GM10266 (cell line): ENCODE results near the gene AKAP8.

Experiments
- DNase-seq: peaks from one replicate; pipeline ENCODE4 v3.0.0; 2012; ENCODE audit errors: extremely low spot score
- TF ChIP-seq, protein P1 (sequence below): IDR thresholded peaks from 2 replicates; pipeline ENCODE4 v1.5.1; 2012; ENCODE audit warnings: mild to moderate bottlenecking, low read depth; ENCODE audit not compliant: control insufficient read depth, insufficient read depth; ENCODE audit errors: missing control alignments

Gene AKAP8

DNA sequence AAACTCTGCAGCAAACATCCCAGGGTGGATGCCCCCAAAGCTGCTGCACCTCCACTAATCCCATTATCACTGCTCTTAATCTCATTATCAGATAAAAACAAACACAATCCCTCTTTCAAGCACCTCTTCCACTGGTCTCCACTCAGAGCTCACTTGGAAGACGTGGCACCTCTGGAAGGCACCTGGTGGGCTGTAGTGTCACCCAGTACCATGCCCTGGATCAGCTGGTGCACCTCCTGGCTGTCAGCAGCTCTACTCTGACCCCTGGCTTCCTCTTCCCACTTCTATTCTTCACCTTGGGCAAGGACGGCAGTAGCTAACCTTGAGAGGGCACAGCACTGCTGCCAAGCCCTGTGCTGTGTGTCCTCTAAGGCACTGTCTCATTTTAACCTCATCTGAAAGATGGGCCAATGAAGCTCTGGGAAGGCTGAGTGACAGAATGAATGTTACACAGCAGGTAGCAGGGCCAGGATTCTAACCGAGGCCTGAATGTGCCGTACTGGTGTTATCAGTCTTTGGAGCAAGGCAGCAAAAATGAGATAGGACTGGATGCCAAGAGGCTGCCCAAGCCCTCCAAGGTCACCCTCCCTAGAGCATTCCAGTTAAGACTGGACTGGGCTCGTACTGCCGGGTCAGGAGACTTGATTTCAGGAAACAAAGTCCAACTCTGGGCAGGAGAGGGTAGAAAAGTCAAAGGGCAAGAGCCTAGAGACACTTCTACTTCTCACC lies 54.6 kb downstream of the AKAP8 start:
- TF ChIP-seq, protein P1, sequence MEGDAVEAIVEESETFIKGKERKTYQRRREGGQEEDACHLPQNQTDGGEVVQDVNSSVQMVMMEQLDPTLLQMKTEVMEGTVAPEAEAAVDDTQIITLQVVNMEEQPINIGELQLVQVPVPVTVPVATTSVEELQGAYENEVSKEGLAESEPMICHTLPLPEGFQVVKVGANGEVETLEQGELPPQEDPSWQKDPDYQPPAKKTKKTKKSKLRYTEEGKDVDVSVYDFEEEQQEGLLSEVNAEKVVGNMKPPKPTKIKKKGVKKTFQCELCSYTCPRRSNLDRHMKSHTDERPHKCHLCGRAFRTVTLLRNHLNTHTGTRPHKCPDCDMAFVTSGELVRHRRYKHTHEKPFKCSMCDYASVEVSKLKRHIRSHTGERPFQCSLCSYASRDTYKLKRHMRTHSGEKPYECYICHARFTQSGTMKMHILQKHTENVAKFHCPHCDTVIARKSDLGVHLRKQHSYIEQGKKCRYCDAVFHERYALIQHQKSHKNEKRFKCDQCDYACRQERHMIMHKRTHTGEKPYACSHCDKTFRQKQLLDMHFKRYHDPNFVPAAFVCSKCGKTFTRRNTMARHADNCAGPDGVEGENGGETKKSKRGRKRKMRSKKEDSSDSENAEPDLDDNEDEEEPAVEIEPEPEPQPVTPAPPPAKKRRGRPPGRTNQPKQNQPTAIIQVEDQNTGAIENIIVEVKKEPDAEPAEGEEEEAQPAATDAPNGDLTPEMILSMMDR, result no peak
- no peak for DNase-seq

DNA sequence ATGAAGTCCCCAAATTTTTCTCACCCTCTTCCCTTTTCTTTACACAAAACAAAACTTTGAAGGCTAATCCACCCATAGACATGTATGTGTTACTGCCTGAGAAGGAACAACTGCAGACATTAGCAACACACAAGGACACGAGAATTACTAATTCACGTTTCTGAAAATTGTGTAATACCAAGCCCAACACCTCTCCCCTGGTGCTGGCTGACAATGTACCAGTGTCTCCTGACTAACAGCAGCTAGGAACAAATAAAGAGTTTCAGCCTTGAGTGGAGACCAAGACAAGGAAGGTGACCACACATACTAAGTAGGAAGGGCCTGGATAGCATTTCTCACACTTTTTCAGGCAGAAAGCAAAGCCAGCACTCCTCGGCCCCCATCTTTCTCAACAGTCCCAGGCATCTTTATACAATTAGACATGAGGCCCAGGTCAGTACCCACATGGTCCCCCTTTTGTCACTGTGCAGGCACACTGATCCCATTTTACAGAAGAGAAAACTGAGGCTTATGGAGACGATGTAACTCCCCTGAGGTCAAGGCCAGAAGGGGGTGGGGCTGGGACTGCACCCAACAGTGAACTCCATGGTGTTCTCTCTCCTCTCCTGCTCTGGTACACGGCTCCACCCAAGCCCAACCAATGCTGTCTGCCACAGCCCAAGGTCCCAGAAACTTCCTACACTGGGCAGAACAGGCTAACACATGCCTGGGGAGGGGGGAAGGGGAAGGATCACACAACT lies 55.9 kb downstream of the AKAP8 start:
- TF ChIP-seq, protein P1, result no peak
- DNase-seq, result no peak

DNA sequence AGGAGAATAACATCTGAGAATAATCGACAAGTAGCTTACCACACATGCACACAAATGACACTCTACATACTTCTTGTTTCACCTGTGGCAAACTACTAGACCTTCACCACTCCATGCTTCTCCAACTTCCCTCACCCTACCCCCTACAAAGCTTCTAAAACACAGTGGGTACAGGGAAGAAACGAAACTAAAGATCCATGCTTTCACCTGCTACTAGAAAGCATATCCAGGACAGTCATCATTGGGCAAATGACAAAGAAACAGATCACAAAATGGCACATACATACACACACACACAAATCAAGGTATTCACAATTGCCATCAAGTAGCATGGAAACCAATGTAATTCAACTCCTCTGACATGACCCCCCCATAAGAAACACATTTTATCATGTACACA lies 57.8 kb downstream of the AKAP8 start:
- TF ChIP-seq, protein P1, result no peak
- DNase-seq, result no peak

DNA sequence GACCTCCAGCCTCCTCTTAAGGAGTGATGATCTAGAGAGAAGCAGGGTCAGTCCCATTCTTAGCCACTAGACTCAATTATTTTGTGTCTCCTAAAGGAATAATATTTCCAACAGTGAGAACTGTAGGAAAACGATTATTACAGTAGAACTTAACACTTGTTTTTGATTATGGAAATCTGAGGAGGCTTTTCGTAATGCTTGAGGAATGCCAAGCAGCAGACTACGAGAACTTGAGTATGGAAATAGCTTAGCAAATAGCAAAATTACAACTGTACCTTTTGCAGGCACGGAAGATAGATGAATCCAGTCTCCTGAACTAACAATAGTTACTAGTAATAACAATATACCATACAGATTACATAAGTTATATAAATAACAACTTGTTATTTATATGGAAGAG lies 59.5 kb downstream of the AKAP8 start:
- TF ChIP-seq, protein P1, result no peak
- no peak for DNase-seq

DNA sequence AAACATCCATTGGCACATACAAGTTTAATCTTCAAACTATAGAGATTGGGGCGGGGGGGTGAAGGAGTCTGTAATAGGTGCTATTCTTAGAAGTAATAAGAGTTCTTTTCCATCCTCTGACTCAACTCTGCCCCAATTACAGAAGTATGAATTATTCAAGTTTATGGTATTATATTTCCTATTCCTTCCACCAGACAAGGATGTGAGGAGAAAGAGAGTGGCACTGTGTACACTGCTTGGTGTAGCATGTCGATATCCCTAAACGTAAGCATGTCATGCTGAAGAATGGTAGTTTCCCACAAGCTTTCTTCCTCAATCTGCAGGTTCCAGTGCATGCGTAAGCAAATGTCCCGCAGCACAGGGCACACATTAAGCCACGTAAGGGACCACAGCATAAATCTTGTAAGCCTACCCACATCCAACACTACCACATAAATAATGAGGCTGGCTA lies 61.3 kb downstream of the AKAP8 start:
- TF ChIP-seq, protein P1, result no peak
- DNase-seq, result no peak

DNA sequence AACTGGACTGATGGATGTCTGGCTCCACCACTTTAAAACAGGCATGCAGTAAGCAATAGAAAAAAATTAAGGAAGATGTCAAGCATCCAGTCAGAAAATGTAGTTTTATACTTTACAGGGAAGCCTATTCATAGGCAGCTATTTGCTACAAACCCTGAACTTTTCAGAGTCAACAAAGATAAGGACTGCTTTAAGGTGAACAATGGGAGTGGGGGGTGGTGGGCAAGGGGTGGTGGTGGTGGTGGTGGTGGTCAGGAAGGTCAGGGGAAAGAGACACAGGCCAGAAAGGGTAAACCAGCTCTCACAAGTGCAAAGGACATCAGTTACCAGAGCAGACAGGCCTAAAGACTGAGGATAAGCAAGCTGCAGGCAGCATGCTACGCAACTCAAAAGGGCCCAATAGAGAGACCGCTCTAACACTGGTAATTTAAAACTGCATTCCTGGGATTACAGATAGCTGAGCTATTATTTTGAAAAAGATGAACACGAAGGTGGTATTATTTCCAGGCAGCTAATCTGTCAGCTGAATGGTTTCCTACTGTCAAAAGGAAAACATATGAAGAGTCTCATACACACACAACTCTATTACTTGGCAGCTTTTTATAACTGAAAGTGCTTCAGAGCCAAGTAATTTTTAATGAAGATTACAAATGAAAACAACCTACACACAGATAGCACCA lies 62.1 kb downstream of the AKAP8 start:
- TF ChIP-seq, protein P1, result no peak
- no peak for DNase-seq

DNA sequence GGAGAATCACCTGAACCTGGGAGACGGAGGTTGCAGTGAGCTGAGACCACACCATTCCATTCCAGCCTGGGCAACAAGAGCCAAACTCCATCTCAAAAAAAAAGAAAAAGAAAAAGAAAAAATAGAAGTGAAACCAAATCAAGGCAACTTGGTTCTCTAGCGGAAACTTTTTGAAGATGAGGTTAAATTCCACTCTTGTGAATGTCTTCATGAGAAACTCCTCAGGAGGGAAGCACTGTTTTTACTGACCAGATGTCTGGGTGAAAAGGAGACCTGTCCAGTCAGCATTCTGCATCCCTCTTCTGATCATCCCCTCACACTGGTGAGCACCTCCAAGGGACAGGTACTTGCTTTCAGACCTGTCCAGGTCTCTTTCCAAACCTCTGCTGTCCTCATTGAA lies 63.1 kb downstream of the AKAP8 start:
- TF ChIP-seq, protein P1, result no peak
- DNase-seq, result no peak
